Astrocyte of the spinal cord (primary cell): ENCODE results near the gene PCGF5.

ENCODE experiments used
- DNase-seq: peaks from one replicate; pipeline ENCODE4 v3.0.0; 2011; ENCODE audit warnings: low read depth, low spot score
- H3K4me3 ChIP-seq: 2 replicates; pipeline ENCODE4 v1.5.1; 2011; ENCODE audit warnings: low read depth, mild to moderate bottlenecking, low read length, moderate library complexity
- CTCF ChIP-seq: IDR thresholded peaks from 2 replicates; pipeline ENCODE4 v1.5.1; 2012; ENCODE audit warnings: low read depth, mild to moderate bottlenecking, low read length, inconsistent platforms
- in situ Hi-C: cut with HindIII; loops from 2 replicates; pipeline ENCODE4 v1.10.0; 2017; ENCODE audit warnings: low sequenced_read_pairs

PCGF5 gene

GRCh38 chr10:91190388-91190870 is 30.0 kb upstream of the PCGF5 start:
- peak; percentile 55 for DNase-seq
- no peak for TF ChIP-seq CTCF
- no peak overlapping the region for H3K4me3 ChIP-seq
- in situ Hi-C loops, result no loop called here

GRCh38 chr10:91190876-91191583 is 29.4 kb upstream of the PCGF5 start:
- TF ChIP-seq CTCF, result no peak
- H3K4me3 ChIP-seq, result no peak overlapping the region
- in situ Hi-C loops, result no loop called here
- DNase-seq, result no peak

GRCh38 chr10:91191584-91191919 is 28.9 kb upstream of the PCGF5 start:
- TF ChIP-seq CTCF, result no peak
- H3K4me3 ChIP-seq, result no peak overlapping the region
- no peak for DNase-seq
- in situ Hi-C loops, result no loop called here

- peak; percentile 65 for DNase-seq
- TF ChIP-seq CTCF, result no peak
- in situ Hi-C loops, result no loop called here
- no peak overlapping the region for H3K4me3 ChIP-seq
These were observed 25.8 kb upstream of the PCGF5 start for GRCh38 chr10:91194497-91195179.

GRCh38 chr10:91196268-91197048 is 24.0 kb upstream of the PCGF5 start:
- no peak for DNase-seq
- no peak overlapping the region for H3K4me3 ChIP-seq
- no peak for TF ChIP-seq CTCF
- in situ Hi-C loops, result no loop called here

GRCh38 chr10:91197127-91197526 is 23.3 kb upstream of the PCGF5 start:
- in situ Hi-C loops, result no loop called here
- H3K4me3 ChIP-seq, result peak overlapping the region; percentile 19
- TF ChIP-seq CTCF, result peak; percentile 14
- DNase-seq, result peak; percentile 72
